Kidney epithelial cell (primary cell): ENCODE results near the gene UGT1A7. TPM values are rescaled to one million over a fixed set of nuclear protein-coding genes. Genes with fewer than 3 reads are reported as not detected.
"Not testable (repeated sequence)": the region's sequence is repeated elsewhere in the genome, so short reads cannot be mapped to it uniquely, and the experiment has no call there.

Experiments used
- DNase-seq: peaks from one replicate; pipeline ENCODE4 v3.0.0-alpha.2; 2010; ENCODE audit warnings: low read depth
- H3K27me3 ChIP-seq: 2 replicates; pipeline ENCODE4 v1.6.0; 2011; ENCODE audit warnings: low read length; ENCODE audit not compliant: control insufficient read depth, insufficient read depth
- H3K36me3 ChIP-seq: 2 replicates; pipeline ENCODE4 v1.5.1; 2011; ENCODE audit warnings: low read length; ENCODE audit not compliant: control insufficient read depth, insufficient read depth
- H3K4me3 ChIP-seq: 2 replicates; pipeline ENCODE4 v1.5.1; 2011; ENCODE audit warnings: low read depth, mild to moderate bottlenecking, control low read depth, low read length
- total RNA-seq: library from RNA; depleted of rRNA; stranded (reverse); fragments of >200 nt; gene quantifications from 2 replicates; pipeline ENCODE4 v1.2.3, GENCODE V29; 2015
- TF ChIP-seq, protein P1 (sequence below): IDR thresholded peaks from 2 replicates; pipeline ENCODE4 v1.5.1; 2011; ENCODE audit warnings: mild to moderate bottlenecking, moderate library complexity, low read length, control low read depth, inconsistent platforms; ENCODE audit not compliant: insufficient read depth, poor library complexity, severe bottlenecking

Gene UGT1A7
- total RNA-seq, 1 donor from 2014 or later, result not detected

- H3K27me3 ChIP-seq, result no peaks in the 10 kb centered on the region
- H3K4me3 ChIP-seq, result no peak overlapping the region
- no peaks in the 10 kb centered on the region for H3K36me3 ChIP-seq
- TF ChIP-seq, protein P1, sequence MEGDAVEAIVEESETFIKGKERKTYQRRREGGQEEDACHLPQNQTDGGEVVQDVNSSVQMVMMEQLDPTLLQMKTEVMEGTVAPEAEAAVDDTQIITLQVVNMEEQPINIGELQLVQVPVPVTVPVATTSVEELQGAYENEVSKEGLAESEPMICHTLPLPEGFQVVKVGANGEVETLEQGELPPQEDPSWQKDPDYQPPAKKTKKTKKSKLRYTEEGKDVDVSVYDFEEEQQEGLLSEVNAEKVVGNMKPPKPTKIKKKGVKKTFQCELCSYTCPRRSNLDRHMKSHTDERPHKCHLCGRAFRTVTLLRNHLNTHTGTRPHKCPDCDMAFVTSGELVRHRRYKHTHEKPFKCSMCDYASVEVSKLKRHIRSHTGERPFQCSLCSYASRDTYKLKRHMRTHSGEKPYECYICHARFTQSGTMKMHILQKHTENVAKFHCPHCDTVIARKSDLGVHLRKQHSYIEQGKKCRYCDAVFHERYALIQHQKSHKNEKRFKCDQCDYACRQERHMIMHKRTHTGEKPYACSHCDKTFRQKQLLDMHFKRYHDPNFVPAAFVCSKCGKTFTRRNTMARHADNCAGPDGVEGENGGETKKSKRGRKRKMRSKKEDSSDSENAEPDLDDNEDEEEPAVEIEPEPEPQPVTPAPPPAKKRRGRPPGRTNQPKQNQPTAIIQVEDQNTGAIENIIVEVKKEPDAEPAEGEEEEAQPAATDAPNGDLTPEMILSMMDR, result no peak
- no peak for DNase-seq
These were observed 59.2 kb downstream of the UGT1A7 start for GRCh38 chr2:233740870-233741269.

- DNase-seq, result no peak
- TF ChIP-seq, protein P1, result no peak
- Histone ChIP-seq H3K36me3 (no peaks in the 10 kb centered on the region), H3K4me3 (no peak overlapping the region), H3K27me3 (no peaks in the 10 kb centered on the region)
These were observed 62.0 kb downstream of the UGT1A7 start for GRCh38 chr2:233743464-233744259.

DNA sequence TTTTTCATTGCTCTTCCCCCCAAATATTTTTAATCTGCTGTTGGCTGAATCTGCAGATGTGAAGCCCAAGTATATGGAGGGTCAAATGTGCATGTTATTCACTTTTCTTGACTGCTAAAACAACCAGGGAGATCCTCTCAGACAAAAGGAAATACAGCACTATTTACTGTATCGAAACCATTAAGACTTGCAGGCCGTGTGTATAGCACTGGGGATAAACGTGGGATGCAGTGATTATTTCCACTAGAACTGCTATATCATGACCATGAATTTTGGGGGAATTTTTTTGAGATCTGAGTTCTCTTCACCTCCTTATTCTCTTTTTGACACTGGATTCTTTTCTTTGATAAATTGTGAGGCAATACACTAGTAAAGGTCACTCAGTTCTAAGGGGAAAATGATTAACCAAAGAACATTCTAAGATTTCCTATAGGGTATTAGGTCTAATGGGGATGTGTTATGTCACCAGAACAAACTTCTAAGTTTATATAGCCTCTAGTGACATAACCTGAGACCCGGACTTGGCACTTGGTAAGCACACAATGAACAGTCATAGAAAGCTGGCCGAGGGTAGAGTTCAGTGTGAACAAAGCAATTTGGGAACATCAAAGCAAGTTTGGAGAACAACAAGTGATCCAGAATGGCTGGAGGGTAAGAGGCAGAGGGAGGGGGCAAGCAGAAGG lies 63.5 kb downstream of the UGT1A7 start:
- TF ChIP-seq, protein P1, result no peak
- Histone ChIP-seq H3K4me3 (no peak overlapping the region), H3K36me3 (no peaks in the 10 kb centered on the region), H3K27me3 (no peaks in the 10 kb centered on the region)
- no peak for DNase-seq

- H3K4me3 ChIP-seq, H3K27me3 ChIP-seq, H3K36me3 ChIP-seq, DNase-seq: not testable (repeated sequence)
These were observed 64.1 kb downstream of the UGT1A7 start for GRCh38 chr2:233745838-233746237.

GRCh38 chr2:233746475-233747282 lies 65.0 kb downstream of the UGT1A7 start:
- DNase-seq, result no peak
- Histone ChIP-seq H3K4me3 (no peak overlapping the region), H3K36me3 (no peaks in the 10 kb centered on the region), H3K27me3 (no peaks in the 10 kb centered on the region)
- TF ChIP-seq, protein P1, result no peak

- H3K4me3 ChIP-seq, result no peak overlapping the region
- H3K27me3 ChIP-seq, result no peaks in the 10 kb centered on the region
- TF ChIP-seq, protein P1, result no peak
- H3K36me3 ChIP-seq, result no peaks in the 10 kb centered on the region
- no peak for DNase-seq
These were observed 65.5 kb downstream of the UGT1A7 start for GRCh38 chr2:233747283-233747544.

DNA sequence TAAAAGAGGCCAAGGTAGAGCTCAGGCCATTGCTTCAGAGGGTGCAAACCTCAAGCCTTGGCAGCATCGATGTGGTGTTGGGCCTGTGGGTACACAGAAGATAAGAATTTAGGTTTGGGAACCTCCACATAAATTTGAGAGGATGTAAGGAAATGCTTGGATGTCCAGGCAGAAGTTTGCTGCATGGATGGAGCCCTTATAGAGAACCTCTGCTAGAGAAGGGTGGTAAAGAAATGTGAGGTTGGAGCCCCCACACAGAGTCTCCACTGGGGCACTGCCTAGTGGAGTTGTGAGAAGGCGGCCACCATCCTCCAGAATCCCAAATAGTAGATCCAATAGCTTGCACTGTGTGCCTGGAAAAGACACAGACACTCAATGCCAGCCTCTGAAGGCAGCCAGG lies 69.0 kb downstream of the UGT1A7 start:
- H3K36me3 ChIP-seq, H3K4me3 ChIP-seq, DNase-seq, H3K27me3 ChIP-seq: not testable (repeated sequence)

GRCh38 chr2:233751212-233752009 lies 69.7 kb downstream of the UGT1A7 start:
- H3K4me3 ChIP-seq, DNase-seq, H3K36me3 ChIP-seq, H3K27me3 ChIP-seq: not testable (repeated sequence)
